Measurements from ENCODE around the gene ANKFN1.

The ANKFN1 gene

GRCh38 chr17:56451629-56452028, 298.4 kb downstream of the ANKFN1 start:
- DNase-seq, result no peak

GRCh38 chr17:56452461-56452860, 299.2 kb downstream of the ANKFN1 start:
- DNase-seq, result no peak

- no peak for DNase-seq
These were observed 304.2 kb downstream of the ANKFN1 start for GRCh38 chr17:56457501-56457900.

GRCh38 chr17:56465886-56466285, 312.6 kb downstream of the ANKFN1 start:
- no peak for DNase-seq

GRCh38 chr17:56468840-56469239, 315.6 kb downstream of the ANKFN1 start:
- no peak for DNase-seq

GRCh38 chr17:56471696-56472095, 318.4 kb downstream of the ANKFN1 start:
- DNase-seq, result no peak

GRCh38 chr17:56475116-56475515, 321.8 kb downstream of the ANKFN1 start:
- DNase-seq, result no peak

GRCh38 chr17:56478836-56479447, 325.7 kb downstream of the ANKFN1 start:
- no peak for DNase-seq

- DNase-seq, result no peak
These were observed 327.2 kb downstream of the ANKFN1 start for GRCh38 chr17:56480501-56480900.

GRCh38 chr17:56481659-56482058, 328.4 kb downstream of the ANKFN1 start:
- no peak for DNase-seq

- no peak for DNase-seq
These were observed 329.0 kb downstream of the ANKFN1 start for GRCh38 chr17:56482229-56482628.

GRCh38 chr17:56486732-56487131, 333.5 kb downstream of the ANKFN1 start:
- no peak for DNase-seq

GRCh38 chr17:56488800-56489199, 335.5 kb downstream of the ANKFN1 start:
- DNase-seq, result no peak

GRCh38 chr17:56489980-56490379, 336.7 kb downstream of the ANKFN1 start:
- no peak for DNase-seq

GRCh38 chr17:56495556-56495955, 342.3 kb downstream of the ANKFN1 start:
- no peak for DNase-seq

GRCh38 chr17:56497132-56497531, 343.9 kb downstream of the ANKFN1 start:
- no peak for DNase-seq

- no peak for DNase-seq
These were observed 346.6 kb downstream of the ANKFN1 start for GRCh38 chr17:56499799-56500388.

- DNase-seq, result no peak
These were observed 348.9 kb downstream of the ANKFN1 start for GRCh38 chr17:56502120-56502654.

- DNase-seq, result no peak
These were observed 352.0 kb downstream of the ANKFN1 start for GRCh38 chr17:56505154-56505756.

- no peak for DNase-seq
These were observed 353.1 kb downstream of the ANKFN1 start for GRCh38 chr17:56506349-56506748.

GRCh38 chr17:56510554-56511342, 357.5 kb downstream of the ANKFN1 start:
- no peak for DNase-seq

GRCh38 chr17:56514264-56514663, 361.0 kb downstream of the ANKFN1 start:
- DNase-seq, result no peak

- no peak for DNase-seq
These were observed 361.6 kb downstream of the ANKFN1 start for GRCh38 chr17:56514899-56515298.

All from activated CD8-positive, alpha-beta memory T cell treated with anti-CD3 and anti-CD28 coated beads, Interleukin-2, amount 50 U/mL, for 48 hours (primary cell).